ENCODE data around the gene RAB38.

GRCh38 chr11:88131764-88132470 lies 43.3 kb downstream of the RAB38 start:
- TF ChIP-seq POLR2A (IDR thresholded peaks at IDR 0.05) (no peak), CTCF (IDR thresholded peaks at IDR 0.05) (no peak), POLR2AphosphoS5 (IDR thresholded peaks at IDR 0.05) (no peak)
